ENCODE data around the gene ACP7.
A peak's percentile ranks its signal among the peaks of the same experiment; 100 is the strongest.

Gene ACP7, protein sequence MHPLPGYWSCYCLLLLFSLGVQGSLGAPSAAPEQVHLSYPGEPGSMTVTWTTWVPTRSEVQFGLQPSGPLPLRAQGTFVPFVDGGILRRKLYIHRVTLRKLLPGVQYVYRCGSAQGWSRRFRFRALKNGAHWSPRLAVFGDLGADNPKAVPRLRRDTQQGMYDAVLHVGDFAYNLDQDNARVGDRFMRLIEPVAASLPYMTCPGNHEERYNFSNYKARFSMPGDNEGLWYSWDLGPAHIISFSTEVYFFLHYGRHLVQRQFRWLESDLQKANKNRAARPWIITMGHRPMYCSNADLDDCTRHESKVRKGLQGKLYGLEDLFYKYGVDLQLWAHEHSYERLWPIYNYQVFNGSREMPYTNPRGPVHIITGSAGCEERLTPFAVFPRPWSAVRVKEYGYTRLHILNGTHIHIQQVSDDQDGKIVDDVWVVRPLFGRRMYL

DNA sequence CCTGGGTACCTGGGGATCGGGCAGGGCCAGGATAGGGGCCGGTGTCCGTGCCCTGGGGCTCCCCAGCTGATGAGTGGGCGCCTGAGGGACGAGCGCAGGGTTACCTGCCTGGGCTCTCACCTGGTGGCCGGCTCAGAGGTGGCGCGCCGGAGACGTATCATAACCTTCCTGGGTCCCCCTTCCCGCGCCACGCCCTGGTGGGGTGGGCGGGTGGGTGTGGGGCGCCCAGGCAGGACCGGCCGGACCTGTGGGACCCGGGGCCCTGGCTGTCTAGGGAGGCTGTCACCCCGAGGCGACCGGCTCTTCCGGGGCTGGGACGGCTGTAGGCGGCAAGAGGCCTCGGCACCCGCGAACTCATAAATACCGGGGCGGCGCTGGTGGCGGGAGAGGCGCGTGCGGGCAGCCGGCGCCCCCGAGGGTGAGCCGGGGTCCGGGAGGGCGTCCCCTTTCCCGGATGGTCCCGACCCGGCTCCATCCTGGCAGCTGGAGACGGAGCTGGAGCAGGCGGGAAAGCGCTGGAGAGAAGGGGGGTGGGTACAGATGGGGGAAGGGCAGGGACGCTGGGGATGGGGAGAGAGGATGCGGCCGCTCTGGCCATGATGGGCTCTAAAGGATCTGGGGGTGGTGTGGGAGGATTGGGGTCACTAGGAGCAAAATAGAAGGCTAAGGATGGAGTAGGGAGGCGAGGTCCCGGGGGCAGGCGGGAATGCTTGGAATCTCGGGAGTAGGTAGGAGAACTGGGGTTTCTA is at the start of gene ACP7:
Gene ACP7, plus strand, starts transcription at position 386 of the 749 bp plus-strand sequence. CDS start 902 bp downstream, outside the sequence.
- Histone ChIP-seq H3K27me3 (peaks cover 44 to 61% (median 55%) of the 10 kb centered on the region in 11 experiments), H3K9ac (no peak within 1 kb of the TSS), H3K27ac (no peak within 1 kb of the TSS), H3K4me1 (peaks cover 0 to 11% (median 7%) of the 10 kb centered on the region in 10 experiments; a peak in 10 of 20 replicates), H3K4me3 (0 out of 20 replicates have a peak within 1 kb of the TSS, but pooled peaks of 1 of the 10 experiments have one; percentile 4), H3K36me3 (no peaks in the 10 kb centered on the region), H3K9me3 (replicated peaks in 1 of 11) (no peaks in the 10 kb centered on the region), H4K20me1 (peaks cover 0 to 11% (median 0%) of the 10 kb centered on the region in 11 experiments; a peak in 1 of 22 replicates), H3K4me2 (peak within 1 kb of the TSS in 4 of 11 experiments; percentile 7 to 37 (median 16); a peak in 4 of 22 replicates)
- no peak for TF ChIP-seq Cebpa-rat (IDR thresholded peaks at IDR 0.05)

DNA sequence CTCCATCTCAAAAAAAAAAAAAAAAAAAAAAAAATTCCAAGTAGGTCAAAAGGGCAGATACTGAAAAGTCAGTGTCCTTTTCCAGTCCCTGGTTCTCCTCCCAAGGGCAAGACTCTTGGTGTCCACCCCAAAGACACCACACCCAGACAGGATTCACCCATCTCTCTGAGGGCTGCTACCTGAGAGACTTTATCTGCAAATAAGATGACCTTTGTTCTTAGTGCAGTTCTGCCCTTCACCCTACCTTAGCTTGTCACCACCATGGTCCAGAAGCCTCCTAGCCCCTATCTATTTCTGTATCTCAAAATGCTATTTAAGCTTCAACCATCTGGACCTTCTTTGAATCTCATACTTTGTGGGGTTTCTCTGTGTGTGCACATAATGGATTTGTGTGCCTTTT is 47.6 kb upstream of the ACP7 start:
- Histone ChIP-seq H4K20me1 (no peaks in the 10 kb centered on the region; a peak in 1 of 22 replicates), H3K4me3 (no peak overlapping the region), H3K27me3 (peaks cover 14 to 21% (median 18%) of the 10 kb centered on the region in 11 experiments), H3K9ac (no peak overlapping the region), H3K9me3 (replicated peaks in 1 of 11) (peaks cover 6 to 14% (median 10%) of the 10 kb centered on the region in 11 experiments; a peak in 15 of 22 replicates), H3K4me2 (no peak overlapping the region), H3K27ac (no peak overlapping the region), H3K36me3 (no peaks in the 10 kb centered on the region), H3K4me1 (peaks cover 0 to 12% (median 8%) of the 10 kb centered on the region in 10 experiments; a peak in 8 of 20 replicates)
- no peak for TF ChIP-seq Cebpa-rat (IDR thresholded peaks at IDR 0.05)

DNA sequence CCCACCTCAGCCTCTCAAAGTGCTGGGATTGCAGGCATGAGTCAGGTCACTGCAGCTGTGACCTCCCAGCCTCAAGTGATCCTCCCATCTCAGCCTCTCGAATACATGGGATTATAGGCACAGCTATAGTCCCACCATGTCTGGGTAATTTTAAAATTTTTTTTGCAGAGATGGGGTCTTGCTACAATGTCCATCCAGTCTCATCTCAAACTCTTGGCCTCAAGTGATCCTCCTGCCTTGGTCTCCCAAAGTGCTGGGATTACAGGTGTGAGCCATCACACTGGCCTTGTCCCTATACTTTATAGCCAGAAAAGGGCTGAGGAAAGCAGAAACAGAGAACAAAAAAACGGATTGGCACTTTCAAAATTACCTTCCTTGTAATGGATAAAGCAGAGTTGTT is 47.0 kb upstream of the ACP7 start:
- H3K4me1 ChIP-seq, result peaks cover 0 to 6% (median 3%) of the 10 kb centered on the region in 10 experiments; a peak in 6 of 20 replicates
- no peak for TF ChIP-seq Cebpa-rat (IDR thresholded peaks at IDR 0.05)
- no peak overlapping the region for H3K9ac ChIP-seq
- H3K27me3 ChIP-seq, result peaks cover 8 to 15% (median 12%) of the 10 kb centered on the region in 11 experiments
- no peak overlapping the region for H3K4me2 ChIP-seq
- peaks cover 6 to 14% (median 10%) of the 10 kb centered on the region in 11 experiments; a peak in 15 of 22 replicates for H3K9me3 ChIP-seq (replicated peaks in 1 of 11)
- H3K36me3 ChIP-seq, result no peaks in the 10 kb centered on the region
- H3K4me3 ChIP-seq, result no peak overlapping the region
- no peaks in the 10 kb centered on the region; a peak in 1 of 22 replicates for H4K20me1 ChIP-seq
- H3K27ac ChIP-seq, result no peak overlapping the region

DNA sequence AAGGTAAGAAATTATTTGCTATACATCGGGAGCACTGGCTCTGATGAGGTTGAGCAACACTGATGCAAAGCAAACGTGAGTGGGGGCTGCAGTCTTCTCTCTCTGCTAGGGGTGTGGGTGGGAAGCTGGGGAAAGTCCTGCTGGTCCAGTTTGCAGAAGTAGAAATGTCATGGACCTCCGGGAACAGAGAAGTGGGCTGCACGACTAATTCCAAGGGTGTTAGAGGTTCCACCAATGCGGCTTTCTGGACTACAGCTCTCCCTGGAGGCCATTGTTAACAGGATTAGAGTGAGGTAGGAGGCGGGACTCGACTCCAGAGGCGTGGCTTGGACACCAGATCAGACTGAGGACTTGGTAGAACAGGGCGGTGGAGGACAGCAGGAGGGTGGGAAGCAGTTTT is 46.1 kb upstream of the ACP7 start:
- no peak overlapping the region for H3K4me2 ChIP-seq

DNA sequence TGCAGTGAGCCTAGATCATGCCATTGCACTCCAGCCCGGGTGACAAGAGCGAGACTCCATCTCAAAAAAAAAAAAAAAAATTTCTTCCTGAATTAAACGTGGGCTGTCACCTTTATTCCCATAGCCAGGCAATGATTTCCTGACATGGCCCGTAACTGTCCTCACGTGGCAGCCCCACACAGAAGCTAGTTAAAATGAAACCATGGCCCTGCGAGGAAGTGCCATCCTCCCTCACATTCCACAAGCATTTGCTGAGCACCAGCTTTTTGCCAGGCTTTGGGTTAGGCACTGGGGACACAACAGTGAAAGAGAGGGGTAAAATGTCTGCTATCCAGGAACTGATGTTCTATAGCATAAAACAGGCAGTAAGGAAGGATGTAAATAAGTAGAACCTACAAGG is 38.7 kb upstream of the ACP7 start:
- Histone ChIP-seq H3K4me2 (no peak overlapping the region), H3K27me3 (no peaks in the 10 kb centered on the region), H4K20me1 (no peaks in the 10 kb centered on the region), H3K9ac (no peak overlapping the region), H3K4me3 (no peak overlapping the region), H3K27ac (no peak overlapping the region), H3K9me3 (replicated peaks in 1 of 11) (peaks cover 20 to 34% (median 25%) of the 10 kb centered on the region in 11 experiments), H3K4me1 (no peaks in the 10 kb centered on the region), H3K36me3 (no peaks in the 10 kb centered on the region)
- no peak for TF ChIP-seq Cebpa-rat (IDR thresholded peaks at IDR 0.05)

More for the DNA sequence above, 46.1 kb upstream of the ACP7 start:
- H3K4me1 ChIP-seq, result no peaks in the 10 kb centered on the region
- no peak overlapping the region for H3K9ac ChIP-seq
- no peak overlapping the region for H3K27ac ChIP-seq
- H3K27me3 ChIP-seq, result peaks cover 0 to 6% (median 3%) of the 10 kb centered on the region in 11 experiments; a peak in 10 of 22 replicates
- H4K20me1 ChIP-seq, result no peaks in the 10 kb centered on the region
- no peak for TF ChIP-seq Cebpa-rat (IDR thresholded peaks at IDR 0.05)
- no peaks in the 10 kb centered on the region for H3K36me3 ChIP-seq
- H3K4me3 ChIP-seq, result no peak overlapping the region
- peaks cover 6 to 14% (median 10%) of the 10 kb centered on the region in 11 experiments; a peak in 15 of 22 replicates for H3K9me3 ChIP-seq (replicated peaks in 1 of 11)

DNA sequence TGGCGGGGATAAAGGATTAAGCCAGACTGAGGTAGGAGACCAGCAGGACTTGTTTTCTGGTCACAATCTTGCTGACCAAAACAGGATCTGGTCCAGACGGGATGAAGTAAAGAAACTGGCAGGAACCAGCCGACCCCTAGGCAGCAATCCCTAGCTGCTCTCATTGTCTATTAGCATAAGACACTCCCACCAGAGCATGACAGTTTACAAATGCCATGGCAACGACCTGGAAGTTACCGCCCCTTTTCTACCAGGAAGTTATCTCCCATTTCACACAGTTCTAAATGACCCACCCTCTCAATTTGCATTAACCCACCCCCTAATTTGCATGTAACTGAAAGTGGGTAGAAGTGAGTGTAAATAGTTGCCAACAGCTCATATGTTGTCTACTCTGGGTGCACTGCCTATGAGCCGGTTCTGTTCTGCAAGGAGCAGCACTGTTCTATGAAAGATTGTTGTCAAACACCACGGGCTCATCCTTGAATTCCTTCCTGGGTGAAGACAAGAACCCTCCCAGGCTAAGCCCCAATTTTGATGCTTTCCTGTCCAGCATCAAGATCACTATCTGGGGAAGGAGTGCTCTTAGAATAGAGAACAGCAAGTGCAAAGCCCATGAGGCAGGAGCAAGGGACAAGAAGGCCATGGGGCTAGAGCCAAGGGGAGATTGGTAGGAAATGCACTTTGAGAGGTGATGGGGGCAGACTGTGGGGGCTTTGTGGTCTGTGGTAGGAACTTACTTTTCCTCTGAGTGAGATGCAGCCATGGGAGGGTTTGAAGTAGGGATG is 37.9 kb upstream of the ACP7 start:
- Histone ChIP-seq H3K27ac (no peak overlapping the region), H3K9ac (no peak overlapping the region), H3K4me2 (no peak overlapping the region)

DNA sequence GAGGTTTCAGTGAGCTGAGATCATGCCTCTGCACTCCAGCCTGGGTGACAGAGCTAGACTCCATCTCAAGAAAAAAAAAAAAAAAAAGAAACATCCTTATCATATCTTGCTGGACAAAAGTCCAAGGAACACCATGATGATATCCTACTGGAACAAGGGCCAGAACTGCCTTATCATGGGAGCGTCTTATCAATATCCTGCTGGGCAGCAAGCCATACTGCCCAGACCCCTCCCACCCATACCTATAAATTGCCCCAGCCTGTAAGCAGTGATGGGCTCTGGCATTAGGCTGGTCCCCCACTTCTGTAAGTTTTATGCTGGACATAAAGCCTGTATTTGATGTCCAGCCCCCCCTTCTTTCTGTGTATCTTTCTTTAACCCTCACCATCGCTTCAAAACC is 37.1 kb upstream of the ACP7 start:
- no peak overlapping the region for H3K9ac ChIP-seq
- no peak overlapping the region for H3K4me3 ChIP-seq
- no peaks in the 10 kb centered on the region for H4K20me1 ChIP-seq
- H3K9me3 ChIP-seq (replicated peaks in 1 of 11), result peaks cover 10 to 24% (median 16%) of the 10 kb centered on the region in 11 experiments
- H3K4me2 ChIP-seq, result no peak overlapping the region
- H3K36me3 ChIP-seq, result no peaks in the 10 kb centered on the region
- no peaks in the 10 kb centered on the region for H3K27me3 ChIP-seq
- H3K4me1 ChIP-seq, result no peaks in the 10 kb centered on the region
- TF ChIP-seq Cebpa-rat (IDR thresholded peaks at IDR 0.05), result no peak
- no peak overlapping the region for H3K27ac ChIP-seq

More for the DNA sequence above, 37.9 kb upstream of the ACP7 start:
- Histone ChIP-seq H3K4me3 (no peak overlapping the region), H3K9me3 (replicated peaks in 1 of 11) (peaks cover 14 to 27% (median 21%) of the 10 kb centered on the region in 11 experiments), H3K36me3 (no peaks in the 10 kb centered on the region), H3K27me3 (no peaks in the 10 kb centered on the region), H3K4me1 (no peaks in the 10 kb centered on the region), H4K20me1 (no peaks in the 10 kb centered on the region)
- TF ChIP-seq Cebpa-rat (IDR thresholded peaks at IDR 0.05), result no peak

DNA sequence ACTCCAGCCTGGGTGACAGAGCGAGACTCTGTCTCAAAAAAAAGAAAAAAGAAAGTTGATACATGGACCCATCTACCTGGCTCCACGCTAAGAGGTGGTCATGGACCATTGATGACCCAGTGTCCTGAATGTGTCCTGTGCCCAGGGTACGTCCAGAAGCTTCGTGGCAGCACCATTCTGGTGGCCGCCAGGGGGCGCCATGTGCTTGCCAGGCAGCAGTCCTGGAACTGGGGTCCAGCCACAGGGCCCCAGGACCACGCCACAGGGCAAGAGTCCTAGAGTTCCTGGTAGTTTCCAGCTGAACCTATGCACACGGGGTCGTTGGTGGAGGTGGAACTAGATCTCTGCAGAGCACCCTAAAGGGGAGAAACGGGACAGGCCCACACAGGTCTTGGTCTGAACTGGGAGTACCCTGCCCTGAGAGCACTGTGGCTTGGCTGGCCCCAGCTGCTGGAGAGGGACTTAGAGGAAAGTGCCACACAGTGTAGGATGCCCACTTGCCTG is 31.9 kb upstream of the ACP7 start:
- Histone ChIP-seq H3K36me3 (no peaks in the 10 kb centered on the region), H3K4me1 (no peaks in the 10 kb centered on the region), H3K4me3 (no peak overlapping the region), H4K20me1 (no peaks in the 10 kb centered on the region), H3K9me3 (replicated peaks in 1 of 11) (peaks cover 0 to 7% (median 0%) of the 10 kb centered on the region in 11 experiments; a peak in 8 of 22 replicates), H3K27me3 (no peaks in the 10 kb centered on the region), H3K4me2 (no peak overlapping the region), H3K27ac (no peak overlapping the region), H3K9ac (no peak overlapping the region)
- TF ChIP-seq Cebpa-rat (IDR thresholded peaks at IDR 0.05), result no peak

Data from BLaER1 treated with 17β-estradiol and CSF1 and Interleukin-3, amounts not matched to agents 10 nM and 100 nM (cell line).